CD4-positive, alpha-beta T cell (primary cell): ENCODE measurements around the gene OR2W3. TPM values are rescaled to one million over a fixed set of nuclear protein-coding genes. Genes with fewer than 3 reads are reported as not detected.

Experiments used
- ATAC-seq: fragments of 200-7000 bp; cut with Tn5 transposase; one replicate; pipeline ENCODE4 v1.10.0; 2022; ENCODE audit warnings: mild to moderate bottlenecking; ENCODE audit not compliant: poor library complexity
- CTCF ChIA-PET: fragments of 350-600 bp; sonication (Branson Sonifier 250); formaldehyde crosslinking; loops from one replicate; lab custom pipeline; 2021; ENCODE audit warnings: antibody characterized with exemption, inconsistent platforms; lab: Charles Lee
- POLR2A ChIA-PET: fragments of 350-600 bp; sonication (Branson Sonifier 250); formaldehyde crosslinking; loops from one replicate; lab custom pipeline; 2021; ENCODE audit warnings: antibody characterized with exemption, inconsistent platforms; lab: Charles Lee
- DNase-seq, 14 experiments: peaks; one replicate each; pipeline ENCODE4 v3.0.0-alpha.2; 2013 to 2020; ENCODE audit warnings: mixed read lengths in 2 of 14
- H3K27ac ChIP-seq, 2 donors: one replicate each; pipeline versions ENCODE4 v1.5.1 to v1.7.0; 2013; ENCODE audit warnings: low read length in 2 of 2, low read depth in 1 of 2, mild to moderate bottlenecking in 1 of 2
- H3K27me3 ChIP-seq, 2 experiments: 1 replicate in 1 of 2; 2 replicates in 1 of 2; pipeline versions ENCODE4 v1.6.1 to v1.7.0; 2013; ENCODE audit warnings: low read length in 2 of 2, control low read depth in 1 of 2, mild to moderate bottlenecking in 1 of 2, moderate library complexity in 1 of 2; ENCODE audit not compliant: insufficient read depth in 2 of 2, control insufficient read depth in 1 of 2
- H3K36me3 ChIP-seq: one replicate; pipeline ENCODE4 v1.6.1; 2013; ENCODE audit warnings: low read length, control low read depth; ENCODE audit not compliant: insufficient read depth
- H3K4me1 ChIP-seq: one replicate; pipeline ENCODE4 v1.6.1; 2013; ENCODE audit warnings: low read length, control low read depth; ENCODE audit not compliant: insufficient read depth
- H3K4me3 ChIP-seq: one replicate; pipeline ENCODE4 v1.5.1; 2013; ENCODE audit warnings: mild to moderate bottlenecking, low read length, moderate library complexity
- H3K9me3 ChIP-seq, 2 experiments: 1 replicate in 1 of 2; 2 replicates in 1 of 2; pipeline versions ENCODE4 v1.6.1 to v1.7.0; 2013; ENCODE audit warnings: low read length in 2 of 2, mild to moderate bottlenecking in 2 of 2, control low read depth in 1 of 2, moderate library complexity in 1 of 2; ENCODE audit not compliant: control insufficient read depth in 1 of 2, insufficient read depth in 1 of 2
- H3K27ac Mint-ChIP-seq: one replicate; pipeline ENCODE4 v1.8.0; 2020; ENCODE audit warnings: mixed read lengths
- H3K27me3 Mint-ChIP-seq: one replicate; pipeline ENCODE4 v1.8.0; 2021; ENCODE audit warnings: mixed read lengths
- H3K36me3 Mint-ChIP-seq: one replicate; pipeline ENCODE4 v1.8.0; 2021; ENCODE audit warnings: low read depth, mixed read lengths
- H3K4me1 Mint-ChIP-seq: one replicate; pipeline ENCODE4 v1.8.0; 2021; ENCODE audit warnings: low read depth, mixed read lengths
- H3K4me3 Mint-ChIP-seq: one replicate; pipeline ENCODE4 v1.8.0; 2020; ENCODE audit warnings: mild to moderate bottlenecking, mixed read lengths
- H3K9me3 Mint-ChIP-seq: one replicate; pipeline ENCODE4 v1.8.0; 2020; ENCODE audit warnings: mixed read lengths
- CTCF ChIP-seq: fragments of 200-600 bp; IDR thresholded peaks from one replicate; pipeline ENCODE4 v1.8.0; 2022; ENCODE audit warnings: antibody characterized with exemption, mild to moderate bottlenecking
- intact Hi-C, 2 experiments: fragments of 100-400 bp; cut with DNase I in 1 of 2; cut with micrococcal nuclease in 1 of 2; formaldehyde crosslinking; loops; one replicate each; pipeline versions ENCODE4 v1.15.1 to v1.9.0; 2023 to 2025; cut with DNase I, micrococcal nuclease
- total RNA-seq, 174 experiments: library from RNA in 2 of 174; stranded (reverse) in 2 of 174; gene quantifications; one replicate each; pipeline ENCODE4 v1.2.3 and lab custom pipeline; 2021 to 2026

The OR2W3 gene
- total RNA-seq, 2 experiments from 2014 or later = 1.3 to 1.5 TPM

- no peaks in the 10 kb centered on the region for H3K27me3 Mint-ChIP-seq
- peaks cover 18% of the 10 kb centered on the region for H3K4me1 Mint-ChIP-seq
- no peaks in the 10 kb centered on the region for H3K9me3 Mint-ChIP-seq
- intact Hi-C loops = no loop called here
- peak overlapping the region; percentile 66 for H3K4me3 Mint-ChIP-seq
- ChIA-PET CTCF (no interaction called here), POLR2A (no interaction called here)
- ATAC-seq = no peak
- Histone ChIP-seq H3K4me3 (no peak overlapping the region), H3K9me3 (peaks cover 0 to 6% of the 10 kb centered on the region in 2 experiments), H3K27ac (no peak overlapping the region), H3K27me3 (no peaks in the 10 kb centered on the region), H3K36me3 (no peaks in the 10 kb centered on the region), H3K4me1 (no peaks in the 10 kb centered on the region)
- TF ChIP-seq CTCF = no peak
- no peak overlapping the region for H3K27ac Mint-ChIP-seq
- peaks cover 7% of the 10 kb centered on the region for H3K36me3 Mint-ChIP-seq
- DNase-seq = no peak
Measured at GRCh38 chr1:247905181-247905580, 9.8 kb downstream of the OR2W3 start.

GRCh38 chr1:247905910-247906503 lies 10.6 kb downstream of the OR2W3 start:
- Histone ChIP-seq H3K4me3 (peak overlapping the region; percentile 47), H3K36me3 (no peaks in the 10 kb centered on the region), H3K27ac (no peak overlapping the region), H3K27me3 (no peaks in the 10 kb centered on the region), H3K4me1 (no peaks in the 10 kb centered on the region), H3K9me3 (peaks cover 0 to 6% of the 10 kb centered on the region in 2 experiments)
- Mint-ChIP-seq H3K4me3 (peak overlapping the region; percentile 86), H3K36me3 (peaks cover 7% of the 10 kb centered on the region), H3K4me1 (peaks cover 18% of the 10 kb centered on the region), H3K9me3 (no peaks in the 10 kb centered on the region), H3K27me3 (no peaks in the 10 kb centered on the region), H3K27ac (peak overlapping the region; percentile 82)
- POLR2A ChIA-PET = no interaction called here
- intact Hi-C loops = no loop called here
- ATAC-seq (peak; percentile 32), DNase-seq (no peak)
- no peak for TF ChIP-seq CTCF
- CTCF ChIA-PET = no interaction called here

GRCh38 chr1:247906504-247907047 lies 11.2 kb downstream of the OR2W3 start:
- no peaks in the 10 kb centered on the region for H3K27me3 ChIP-seq
- no peaks in the 10 kb centered on the region for H3K36me3 ChIP-seq
- H3K27ac ChIP-seq = no peak overlapping the region
- DNase-seq (peak in 3 of 14 experiments; percentile 25 to 48 (median 35)), ATAC-seq (peak; percentile 44)
- Mint-ChIP-seq H3K27ac (peak overlapping the region; percentile 82), H3K36me3 (peaks cover 7% of the 10 kb centered on the region), H3K4me3 (peak overlapping the region; percentile 86), H3K9me3 (no peaks in the 10 kb centered on the region), H3K27me3 (no peaks in the 10 kb centered on the region), H3K4me1 (peaks cover 18% of the 10 kb centered on the region)
- CTCF ChIA-PET = no interaction called here
- no peak for TF ChIP-seq CTCF
- H3K9me3 ChIP-seq = peaks cover 0 to 6% of the 10 kb centered on the region in 2 experiments
- no peaks in the 10 kb centered on the region for H3K4me1 ChIP-seq
- POLR2A ChIA-PET = interaction anchor here (0.8 kb wide), 1 partner anchor 31 kb away, joined by 4 read pairs; no protein-coding TSS in a partner anchor
- H3K4me3 ChIP-seq = peak overlapping the region; percentile 47
- intact Hi-C loops = no loop called here
